NCI-H146 (cell line): ENCODE results near the gene CLTRN.
"Not testable (repeated sequence)": the region's sequence is repeated elsewhere in the genome, so short reads cannot be mapped to it uniquely, and the experiment has no call there.

ENCODE experiments used
- DNase-seq: peaks from one replicate; lab custom pipeline; 2025; lab: John Stamatoyannopoulos, UW

The CLTRN gene, protein sequence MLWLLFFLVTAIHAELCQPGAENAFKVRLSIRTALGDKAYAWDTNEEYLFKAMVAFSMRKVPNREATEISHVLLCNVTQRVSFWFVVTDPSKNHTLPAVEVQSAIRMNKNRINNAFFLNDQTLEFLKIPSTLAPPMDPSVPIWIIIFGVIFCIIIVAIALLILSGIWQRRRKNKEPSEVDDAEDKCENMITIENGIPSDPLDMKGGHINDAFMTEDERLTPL

DNA sequence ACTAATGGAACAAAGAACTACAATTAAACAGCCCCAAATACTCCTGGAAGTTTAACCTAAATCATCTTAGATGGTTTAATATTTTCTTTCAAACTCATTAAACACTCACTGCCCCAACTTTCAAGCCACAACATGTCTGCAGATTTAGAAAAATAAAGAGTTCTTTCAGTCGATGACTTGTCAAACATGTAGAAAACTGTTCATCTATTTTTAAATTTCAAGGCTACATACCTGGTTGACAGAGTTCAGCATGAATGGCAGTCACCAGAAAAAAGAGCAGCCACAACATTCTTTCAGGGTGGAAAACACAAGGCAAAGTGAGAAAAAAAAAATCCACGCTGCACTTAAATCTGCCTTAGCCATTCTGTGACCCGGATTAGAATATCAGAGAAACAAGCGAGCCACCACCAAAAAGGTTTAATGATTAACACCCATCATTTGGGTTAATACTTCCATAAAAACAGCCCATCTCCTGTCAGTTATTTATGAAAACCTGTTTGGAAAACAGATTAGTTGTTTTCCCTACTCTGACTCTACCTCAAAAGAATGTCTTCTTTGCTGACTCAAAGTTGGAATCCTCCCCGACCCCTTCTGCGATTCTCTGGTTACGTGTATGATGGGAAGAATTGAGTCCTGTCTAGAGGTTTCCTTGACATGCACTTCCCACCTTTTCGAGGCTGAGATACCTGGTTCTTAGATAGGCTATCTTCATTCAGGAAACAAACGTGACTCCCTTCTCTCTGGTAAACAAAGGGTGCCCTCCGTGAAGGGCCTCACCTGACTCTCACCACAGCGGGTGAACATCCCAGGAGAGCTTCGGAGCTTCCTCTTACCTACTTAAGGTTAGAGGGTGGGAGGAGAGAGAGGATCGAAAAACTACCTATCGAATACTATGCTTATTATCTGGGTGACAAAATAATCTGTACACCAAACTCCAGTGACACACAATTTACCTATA, at the start of gene CLTRN:
Gene CLTRN, minus strand, starts transcription at position 319 of the 958 bp plus-strand sequence. Its CDS starts 30 bp downstream, at position 289.
- no peak for DNase-seq

DNA sequence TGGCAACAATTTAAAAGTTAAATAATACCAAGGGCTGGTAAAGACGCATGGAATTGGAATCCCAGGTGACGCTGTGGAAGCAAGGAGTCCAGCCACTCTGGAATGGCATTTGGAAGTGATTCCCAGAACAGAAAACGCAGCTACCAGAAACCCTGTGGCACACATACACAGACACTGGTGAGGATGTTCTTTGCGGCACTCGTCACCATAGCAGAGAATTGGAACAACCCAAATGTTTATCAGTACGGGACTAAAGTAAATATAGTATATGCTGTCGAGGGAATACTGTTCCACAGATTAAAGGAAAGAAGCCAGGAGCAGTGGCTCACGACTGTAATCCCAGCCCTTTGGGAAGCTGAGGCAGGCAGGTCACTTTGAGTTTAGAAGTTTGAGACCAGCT, 39.7 kb upstream of the CLTRN start:
- DNase-seq: not testable (repeated sequence)

DNA sequence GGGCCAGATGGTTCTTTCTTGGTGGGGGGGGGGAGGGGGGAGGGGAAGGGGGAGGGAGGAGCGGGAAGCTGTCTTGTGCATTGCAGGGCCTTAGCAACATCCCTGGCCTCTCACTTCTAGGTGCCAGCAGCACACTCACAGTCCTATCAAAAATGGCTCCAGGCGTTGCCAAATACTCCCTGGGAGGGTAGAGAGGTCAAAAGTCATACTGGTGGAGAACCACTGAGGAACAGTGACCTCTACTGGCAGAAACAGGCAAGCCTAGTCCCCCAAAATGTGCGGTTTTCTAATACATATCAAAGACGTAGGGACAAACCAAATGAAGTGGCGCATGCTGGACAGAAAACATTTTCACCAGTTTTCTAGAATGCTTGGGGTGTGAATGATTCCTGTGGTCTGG, 39.2 kb upstream of the CLTRN start:
- DNase-seq: not testable (repeated sequence)

DNA sequence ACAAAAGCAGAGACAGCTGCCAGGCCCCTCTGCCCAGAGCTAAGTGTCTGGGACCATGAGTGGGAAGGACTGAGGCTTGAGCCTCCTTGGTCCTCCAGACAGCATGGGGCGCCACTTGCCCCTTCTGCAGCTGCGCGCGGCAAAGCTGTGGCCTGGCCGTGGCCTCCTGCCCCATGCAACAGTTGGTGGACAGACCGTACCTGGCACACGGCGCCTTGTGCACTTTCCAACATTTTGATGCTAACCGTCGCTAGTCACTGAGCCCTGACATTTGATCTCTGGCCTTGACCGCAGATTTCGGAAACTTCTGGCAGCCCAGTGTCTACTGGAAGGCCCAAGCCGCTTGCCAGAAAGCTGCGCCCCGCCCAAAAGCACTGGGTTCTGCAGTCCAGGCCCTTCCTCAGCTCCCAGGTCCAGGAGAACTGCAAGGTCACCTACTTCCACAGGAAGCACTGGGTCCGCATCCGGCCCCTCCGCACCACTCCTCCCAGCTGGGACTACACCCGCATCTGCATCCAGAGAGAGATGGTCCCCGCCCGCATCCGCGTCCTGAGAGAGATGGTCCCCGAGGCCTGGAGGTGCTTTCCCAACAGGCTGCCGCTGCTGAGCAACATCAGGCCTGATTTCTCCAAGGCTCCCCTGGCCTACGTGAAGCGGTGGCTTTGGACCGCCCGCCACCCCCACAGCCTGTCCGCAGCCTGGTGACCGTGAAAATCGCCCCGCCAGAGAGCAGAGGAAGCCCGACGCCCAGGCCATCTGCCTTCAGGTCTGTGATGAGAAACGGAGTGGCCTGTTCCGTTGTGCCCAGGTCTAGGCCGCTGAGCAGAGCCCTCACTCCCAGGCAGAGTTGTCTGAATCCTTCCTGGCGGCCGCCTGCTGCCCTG, 38.1 kb upstream of the CLTRN start:
- DNase-seq: no peak

DNA sequence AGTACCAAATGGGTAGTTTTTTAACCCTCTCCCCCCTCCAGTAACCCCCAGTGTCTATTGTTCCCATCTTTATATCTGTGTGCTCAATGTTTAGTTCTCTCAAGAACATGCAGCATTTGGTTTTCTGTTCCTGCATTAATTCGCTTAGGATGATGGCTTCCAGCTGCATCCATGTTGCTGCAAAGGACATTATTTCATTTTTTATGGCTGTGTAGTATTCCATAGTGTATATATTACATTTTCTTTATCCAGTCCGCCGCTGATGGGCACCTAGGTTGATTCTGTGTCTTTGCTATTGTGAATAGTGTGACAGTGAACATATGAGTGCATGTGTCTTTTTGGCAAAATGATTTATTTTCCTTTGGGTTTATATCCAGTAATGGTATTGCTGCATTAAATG, 31.9 kb upstream of the CLTRN start:
- no peak for DNase-seq

DNA sequence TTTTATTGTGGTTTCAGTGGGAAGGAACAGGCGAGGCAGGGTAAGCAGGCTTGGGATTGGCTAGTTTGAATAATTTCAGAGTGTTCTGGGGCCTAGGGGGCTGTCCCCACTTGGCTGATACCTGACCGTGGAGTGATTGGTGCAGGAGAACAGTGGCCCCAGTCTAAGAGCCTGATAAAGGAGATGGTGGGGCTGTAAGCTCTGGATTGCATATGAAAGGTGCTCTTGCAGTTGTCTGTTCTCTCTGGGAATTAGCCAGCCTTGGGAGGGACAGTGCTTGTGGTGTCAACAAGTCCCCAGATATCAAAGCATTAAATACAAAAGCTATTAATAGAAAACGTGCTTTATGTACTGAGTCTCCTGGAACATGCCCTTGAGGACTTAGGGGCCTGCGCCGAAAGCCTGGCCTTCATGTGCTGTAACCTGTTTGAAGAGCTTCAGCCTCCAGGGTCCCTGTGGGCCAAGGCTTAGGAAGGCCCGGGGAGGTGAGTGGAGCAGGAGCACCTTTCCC, 30.4 kb upstream of the CLTRN start:
- DNase-seq: no peak

DNA sequence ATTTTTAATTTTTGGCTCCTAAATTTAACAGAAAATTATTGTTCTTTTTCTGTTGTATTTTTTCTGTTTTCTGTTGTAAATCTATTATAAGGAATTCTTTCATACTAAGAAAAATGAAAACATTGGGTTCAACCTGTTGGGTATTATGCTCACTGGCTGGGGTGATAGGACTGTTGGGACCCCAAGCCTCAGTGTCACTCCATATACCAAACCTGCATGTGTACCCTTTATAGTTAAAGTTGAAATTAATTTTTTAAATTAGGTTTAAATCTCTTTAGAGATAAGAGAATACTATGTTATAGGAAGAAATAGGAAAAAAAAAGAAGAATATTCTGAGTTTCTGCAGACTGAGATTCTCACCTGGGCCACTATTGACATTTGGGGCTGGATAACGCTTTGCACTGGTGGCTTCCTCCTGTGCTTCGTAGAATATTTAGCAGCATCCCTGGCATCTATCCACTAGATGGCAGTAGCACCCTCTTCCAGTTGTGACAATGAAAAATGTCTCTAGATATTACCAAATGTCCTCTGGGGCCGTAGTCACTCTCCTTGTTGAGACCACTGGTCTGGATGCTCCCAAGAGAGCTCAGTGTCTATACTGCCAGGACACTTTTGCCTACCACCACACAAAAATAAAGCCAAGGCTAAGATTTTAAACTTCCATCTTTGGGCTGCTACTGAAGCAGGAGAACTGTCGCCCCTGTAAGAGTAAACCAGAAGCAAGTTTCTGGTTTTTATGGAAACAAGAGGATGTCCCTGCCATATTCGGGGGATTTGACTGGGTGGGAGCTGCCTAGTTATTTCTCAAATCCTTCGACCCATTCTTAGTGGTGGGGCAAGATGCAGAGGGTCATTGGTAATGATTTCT, 22.4 kb upstream of the CLTRN start:
- DNase-seq: peak; percentile 39

DNA sequence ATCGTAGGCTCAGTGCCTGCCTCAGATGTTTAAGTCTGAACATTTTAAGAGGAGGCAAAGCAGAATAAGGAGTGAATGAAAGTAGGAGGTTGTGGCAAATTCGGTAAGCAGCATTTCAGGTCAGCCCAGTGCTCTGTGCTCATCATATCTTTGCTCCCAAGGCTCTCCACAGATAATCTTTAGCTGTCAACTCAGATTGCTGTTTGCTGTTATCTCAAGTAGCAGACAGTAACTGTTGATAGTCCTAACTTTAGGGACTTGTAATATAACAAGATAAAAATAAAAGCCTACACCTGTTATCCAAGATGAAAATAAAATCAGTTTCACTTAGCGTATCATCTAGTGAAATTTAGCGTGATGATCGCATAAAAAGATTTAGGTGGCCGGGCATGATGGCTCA, 18.6 kb upstream of the CLTRN start:
- DNase-seq: no peak

DNA sequence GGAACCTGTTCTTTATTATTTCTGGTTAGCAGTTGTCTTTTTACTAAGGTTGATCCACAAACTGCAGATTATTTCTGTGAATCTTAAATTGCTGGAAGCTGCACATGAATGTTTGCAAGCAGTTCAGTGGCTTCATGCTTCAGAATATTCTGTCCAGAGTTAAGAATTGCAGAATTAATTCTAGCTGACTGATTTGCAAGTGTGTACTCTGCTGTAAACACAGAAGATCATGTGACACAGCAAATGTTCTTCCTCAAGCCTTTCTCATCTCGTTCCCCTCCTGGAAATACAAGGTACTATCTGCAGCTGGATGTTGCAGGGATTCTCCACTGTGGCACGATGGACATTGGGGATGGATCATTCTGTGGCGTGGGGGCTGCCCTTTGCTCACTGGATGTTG, 16.8 kb upstream of the CLTRN start:
- no peak for DNase-seq

DNA sequence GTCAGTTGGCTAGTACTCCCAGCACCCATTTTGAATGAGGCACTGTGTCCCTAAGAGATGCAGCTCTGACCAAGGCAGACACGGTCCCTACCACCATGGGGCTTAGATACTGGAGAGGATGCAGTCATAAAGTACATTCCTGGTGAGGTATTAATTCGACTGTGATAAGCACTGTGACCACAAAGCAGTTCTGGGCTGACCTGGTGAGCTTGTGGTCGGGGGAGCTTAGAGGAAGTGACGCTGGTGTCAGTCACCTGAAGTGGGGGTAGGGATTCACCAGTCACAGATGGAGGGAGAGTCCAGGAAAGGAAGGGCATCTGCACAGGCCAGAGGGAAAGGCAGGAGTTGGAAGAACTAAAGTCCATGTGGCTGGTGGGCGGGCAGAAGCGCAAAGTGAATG, 15.8 kb upstream of the CLTRN start:
- DNase-seq: no peak

DNA sequence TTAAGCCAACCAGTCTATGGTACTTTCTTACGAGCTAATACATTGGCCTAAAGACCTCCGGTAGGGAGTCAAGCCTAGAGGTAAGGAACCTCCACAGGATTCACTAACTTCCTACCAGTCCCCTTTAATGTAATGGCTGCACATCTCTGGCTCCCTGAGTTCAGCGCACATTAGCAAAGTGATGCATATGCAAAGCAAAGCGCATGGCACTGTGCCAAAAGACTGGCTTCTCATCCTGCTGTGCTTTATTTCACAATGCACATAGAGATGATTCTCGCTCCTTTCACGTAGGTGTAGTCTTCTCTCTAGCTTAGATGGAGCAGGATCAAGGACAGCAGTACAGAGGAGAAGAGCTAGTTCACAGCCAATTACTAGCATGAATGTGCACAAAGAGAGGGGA, 14.6 kb upstream of the CLTRN start:
- DNase-seq: no peak

DNA sequence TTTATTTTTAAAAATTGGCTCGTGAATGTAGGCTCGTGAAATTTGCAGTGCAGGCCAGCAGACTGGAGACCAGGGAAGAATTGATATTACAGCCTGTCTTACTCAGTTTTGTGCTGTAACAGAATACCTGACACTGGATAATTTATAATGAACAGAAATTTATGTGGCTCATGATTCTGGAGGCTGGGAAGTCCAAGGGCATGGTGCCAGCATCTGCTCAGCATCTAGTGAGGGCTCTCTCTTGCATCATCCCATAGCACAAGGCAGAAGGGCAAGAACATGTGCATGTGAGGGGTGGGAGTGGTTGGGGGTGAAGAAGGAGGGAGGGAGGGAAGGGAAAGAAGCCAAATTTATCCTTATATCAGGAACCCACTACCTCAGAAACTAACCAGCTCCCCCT, 13.7 kb upstream of the CLTRN start:
- no peak for DNase-seq

DNA sequence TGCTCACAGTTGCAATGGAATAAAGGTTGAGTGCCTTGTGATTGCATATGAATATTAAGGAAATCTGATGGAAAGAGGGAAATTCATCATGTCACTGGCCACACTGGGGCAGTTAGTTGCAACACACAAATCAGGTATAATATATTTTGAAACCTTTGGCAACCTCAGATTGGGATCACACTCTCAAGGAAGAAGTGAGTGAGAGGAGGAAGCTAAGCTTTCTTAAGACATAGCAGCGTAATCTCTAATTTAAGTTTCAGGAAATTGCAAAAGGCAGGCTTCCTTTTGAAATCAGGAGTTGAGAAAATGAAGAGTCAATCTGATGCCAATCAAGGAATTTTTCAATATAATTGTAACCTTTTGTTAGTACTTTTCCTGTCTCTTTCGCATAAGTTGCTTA, 12.3 kb upstream of the CLTRN start:
- no peak for DNase-seq

DNA sequence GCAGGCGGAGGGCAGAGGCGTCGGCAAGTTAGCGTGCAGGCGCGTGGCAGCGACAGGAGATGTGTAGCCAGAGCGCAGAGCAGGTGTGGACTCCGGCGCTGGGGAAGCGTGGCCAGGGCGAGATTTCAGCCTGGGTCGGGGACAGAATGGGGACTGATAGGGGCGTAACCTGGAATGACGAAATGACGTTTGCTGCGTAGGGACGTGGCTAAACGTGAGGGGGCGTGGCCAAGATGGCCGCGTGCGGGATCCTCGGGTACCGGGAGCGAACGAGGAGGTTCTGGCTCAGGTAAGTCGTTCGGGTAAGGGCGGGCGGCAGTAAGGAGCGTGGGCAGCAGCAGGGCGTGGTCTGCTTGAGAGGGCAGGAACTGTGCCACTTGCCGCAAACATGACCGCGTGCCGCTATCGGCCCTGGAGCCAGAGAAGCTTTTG, 10.9 kb upstream of the CLTRN start:
- DNase-seq: peak; percentile 85

DNA sequence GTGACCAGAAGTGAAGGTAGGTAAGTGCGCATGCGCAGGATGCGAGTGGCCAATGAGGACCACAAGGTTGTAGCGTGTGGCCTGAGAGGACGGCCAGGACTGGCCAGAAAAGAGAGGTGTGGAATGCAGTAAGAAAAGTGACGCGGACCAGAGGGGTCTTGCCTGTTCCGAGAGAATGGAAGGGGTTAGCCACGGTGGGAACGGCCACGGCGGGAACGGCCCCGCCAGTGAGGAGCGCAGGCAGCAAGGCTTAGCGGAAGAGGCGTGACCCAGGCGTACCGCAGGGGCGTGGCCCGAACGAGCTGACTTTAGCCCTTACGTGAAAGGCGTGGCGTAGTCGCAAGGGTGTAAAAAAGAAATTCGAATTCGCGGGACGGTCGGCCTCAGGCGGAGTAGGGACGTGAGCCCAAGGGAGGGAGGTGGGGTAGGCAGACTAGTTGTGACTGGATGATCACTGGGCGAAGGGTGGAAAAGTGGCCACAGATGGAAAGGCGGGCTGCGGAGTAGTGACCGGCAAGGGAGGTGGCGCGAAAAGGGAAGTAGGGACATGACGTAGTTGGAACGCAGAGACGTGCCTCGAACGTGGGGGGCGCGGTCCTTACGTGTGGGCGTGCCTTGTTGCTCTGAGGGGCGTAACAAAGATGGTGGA, 10.4 kb upstream of the CLTRN start:
- DNase-seq: peak; percentile 94

DNA sequence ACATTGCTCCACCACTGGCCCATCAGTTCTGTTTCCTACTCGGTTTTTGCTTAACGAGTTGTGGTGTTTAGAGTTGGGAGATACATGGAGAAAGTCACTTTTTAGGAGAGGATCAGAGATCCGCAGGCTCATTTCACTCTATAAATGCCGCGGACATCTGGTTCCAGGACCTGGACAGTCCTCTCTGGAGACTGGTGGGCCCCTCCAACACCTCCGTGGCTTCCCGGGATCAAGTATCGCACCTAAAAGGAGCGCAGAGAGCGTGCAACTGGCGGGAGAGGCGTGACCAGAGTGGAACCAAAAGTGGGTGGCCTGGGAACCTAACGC, 9.9 kb upstream of the CLTRN start:
- no peak for DNase-seq

DNA sequence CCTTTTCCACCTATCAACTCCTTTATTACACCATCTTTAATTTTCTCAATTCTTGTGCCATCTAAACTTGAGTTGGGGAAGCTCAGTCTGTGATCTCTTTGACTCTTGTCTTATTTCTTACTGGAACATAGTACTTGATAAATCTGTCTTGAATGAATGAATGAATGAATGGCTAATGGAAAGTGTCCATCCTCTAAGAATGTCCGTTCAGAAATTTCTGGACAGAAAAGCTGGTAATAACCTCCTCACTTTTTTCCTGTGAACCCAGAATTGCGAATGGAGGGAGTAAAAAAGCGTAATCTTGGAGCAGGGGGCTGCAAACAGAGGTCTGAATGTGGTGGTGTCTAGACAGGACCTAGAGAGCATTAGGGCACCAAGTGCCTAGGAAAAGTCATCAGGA, 9.4 kb upstream of the CLTRN start:
- DNase-seq: no peak

DNA sequence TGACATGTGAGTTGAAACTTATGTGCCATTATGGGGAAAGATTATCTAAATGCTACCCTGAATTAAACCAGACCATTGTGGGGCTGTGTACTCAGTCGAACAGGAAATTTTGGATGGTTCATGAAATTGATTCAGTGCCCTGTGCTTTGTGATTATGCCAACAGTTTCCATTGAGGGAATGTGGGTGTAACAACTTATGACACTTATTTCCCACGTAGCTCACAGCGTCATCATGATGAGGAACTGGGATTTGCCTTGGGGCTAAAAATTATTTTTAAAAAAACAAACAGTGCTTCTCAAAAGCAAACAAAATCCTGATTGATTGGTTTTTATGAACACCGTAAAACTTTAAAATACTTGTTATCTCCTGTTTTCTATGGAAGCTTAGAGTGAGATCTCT, 8.3 kb upstream of the CLTRN start:
- no peak for DNase-seq

DNA sequence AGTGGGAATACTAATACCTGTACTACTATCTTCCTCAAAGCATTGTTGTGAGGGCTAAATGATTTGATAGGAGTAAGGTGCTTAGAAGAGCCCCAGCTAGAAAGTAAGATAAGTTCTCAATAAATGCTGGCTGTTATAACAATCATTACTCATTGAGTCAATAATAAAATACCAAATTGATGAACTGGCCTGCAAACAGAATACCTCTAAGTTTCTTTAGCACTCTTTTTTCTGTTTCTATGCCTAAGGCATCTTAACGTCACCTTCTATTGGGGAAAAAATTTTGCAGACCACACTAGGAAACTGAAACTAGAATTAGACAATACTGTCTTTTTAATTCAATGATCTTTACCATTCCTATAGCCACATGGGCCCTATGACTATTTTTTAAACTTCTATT, 1.2 kb downstream of the CLTRN start:
- DNase-seq: no peak

DNA sequence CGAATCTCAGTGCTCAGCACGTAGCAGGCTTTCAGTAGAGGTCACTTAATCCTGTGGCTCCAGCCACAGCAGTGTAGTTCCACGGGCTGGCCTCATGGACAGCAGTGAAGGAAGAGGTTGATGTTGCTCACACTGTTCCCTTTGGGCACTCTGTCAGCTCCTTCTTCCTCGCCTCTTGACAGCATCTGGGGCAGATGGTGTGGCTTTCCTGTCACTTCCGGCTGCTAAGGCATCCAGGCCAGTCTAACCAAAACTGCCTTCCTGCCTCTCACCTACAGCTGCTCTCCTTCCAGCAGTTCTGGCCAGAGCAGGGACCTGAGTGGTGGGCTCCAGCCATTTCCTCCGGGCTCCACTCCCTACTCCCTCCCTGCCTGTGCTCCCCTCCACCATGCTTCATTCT, 9.8 kb downstream of the CLTRN start:
- DNase-seq: not testable (repeated sequence)

DNA sequence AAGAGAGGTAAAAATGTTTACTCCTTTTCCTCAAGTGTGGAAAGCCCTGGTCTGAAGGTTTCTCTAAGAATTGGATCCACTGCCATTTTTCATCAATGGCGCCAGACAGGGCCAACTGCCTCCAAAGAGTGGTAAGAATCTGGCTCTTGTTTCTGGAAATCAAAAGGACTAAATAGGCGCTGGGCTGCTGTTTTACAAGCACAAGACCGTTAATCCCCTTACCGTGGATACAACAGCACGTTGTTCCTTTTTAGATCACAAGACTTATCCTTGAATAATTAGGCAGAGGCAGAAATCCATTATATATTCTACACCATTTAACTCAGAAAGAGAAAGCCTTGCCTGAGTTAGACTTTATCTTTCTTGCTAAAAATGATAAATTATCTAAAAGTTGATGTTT, 10.6 kb downstream of the CLTRN start:
- DNase-seq: no peak
